Measurements from ENCODE around the gene NOTO.

GRCh38 chr2:73174244-73174643 is 28.1 kb upstream of the NOTO start:
- TF ChIP-seq, protein P1, sequence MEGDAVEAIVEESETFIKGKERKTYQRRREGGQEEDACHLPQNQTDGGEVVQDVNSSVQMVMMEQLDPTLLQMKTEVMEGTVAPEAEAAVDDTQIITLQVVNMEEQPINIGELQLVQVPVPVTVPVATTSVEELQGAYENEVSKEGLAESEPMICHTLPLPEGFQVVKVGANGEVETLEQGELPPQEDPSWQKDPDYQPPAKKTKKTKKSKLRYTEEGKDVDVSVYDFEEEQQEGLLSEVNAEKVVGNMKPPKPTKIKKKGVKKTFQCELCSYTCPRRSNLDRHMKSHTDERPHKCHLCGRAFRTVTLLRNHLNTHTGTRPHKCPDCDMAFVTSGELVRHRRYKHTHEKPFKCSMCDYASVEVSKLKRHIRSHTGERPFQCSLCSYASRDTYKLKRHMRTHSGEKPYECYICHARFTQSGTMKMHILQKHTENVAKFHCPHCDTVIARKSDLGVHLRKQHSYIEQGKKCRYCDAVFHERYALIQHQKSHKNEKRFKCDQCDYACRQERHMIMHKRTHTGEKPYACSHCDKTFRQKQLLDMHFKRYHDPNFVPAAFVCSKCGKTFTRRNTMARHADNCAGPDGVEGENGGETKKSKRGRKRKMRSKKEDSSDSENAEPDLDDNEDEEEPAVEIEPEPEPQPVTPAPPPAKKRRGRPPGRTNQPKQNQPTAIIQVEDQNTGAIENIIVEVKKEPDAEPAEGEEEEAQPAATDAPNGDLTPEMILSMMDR (IDR thresholded peaks at IDR 0.05; ENCODE audit: low read length), result no peak
- TF ChIP-seq EZH2phosphoT487 (IDR thresholded peaks at IDR 0.05; ENCODE audit: low read length), result no peak

Data from MM.1S (cell line).